SK-N-DZ (cell line): ENCODE data around the gene PKHD1.

Experiments
- DNase-seq: peaks from one replicate; pipeline ENCODE4 v3.0.0-alpha.2; 2015; ENCODE audit warnings: low spot score

Gene PKHD1

DNA sequence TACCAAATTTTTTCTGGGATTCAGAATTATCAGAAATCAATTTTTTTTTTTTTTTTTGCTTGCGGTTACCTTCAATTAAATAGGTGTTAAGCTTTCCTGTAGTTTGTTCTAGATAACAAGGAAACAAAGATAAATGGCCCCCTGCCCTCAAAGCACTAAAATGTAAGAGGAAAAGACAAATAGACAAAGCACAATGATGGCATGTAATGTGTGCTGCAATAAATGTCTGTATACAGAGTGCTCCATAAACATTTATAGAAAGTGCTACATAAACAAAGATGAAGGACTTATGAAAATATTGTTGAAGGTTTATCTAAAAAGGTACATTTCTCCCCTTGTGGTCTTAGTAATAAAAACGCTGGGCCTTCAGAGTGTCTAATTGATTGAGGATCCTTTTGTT is 384.6 kb downstream of the PKHD1 start:
- no peak for DNase-seq

DNA sequence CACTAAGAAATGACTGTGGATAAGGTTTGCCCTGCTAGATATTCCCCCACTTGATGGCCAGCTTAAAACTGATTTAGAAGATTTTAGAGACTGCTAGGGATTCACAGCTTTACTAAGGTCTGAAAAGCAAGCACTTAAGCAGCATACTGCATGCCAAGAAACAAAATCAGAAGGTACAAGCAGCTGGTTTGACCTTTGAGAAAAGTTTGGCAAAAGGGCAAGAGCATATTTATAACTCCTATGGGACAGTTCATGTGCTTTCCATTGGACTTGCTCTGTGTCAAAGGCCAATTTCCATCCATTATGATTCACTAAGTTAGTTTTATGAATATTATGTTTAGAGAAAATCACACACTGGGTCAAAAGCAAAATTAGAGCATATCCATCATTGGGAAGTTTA is 402.8 kb downstream of the PKHD1 start:
- DNase-seq = no peak

DNA sequence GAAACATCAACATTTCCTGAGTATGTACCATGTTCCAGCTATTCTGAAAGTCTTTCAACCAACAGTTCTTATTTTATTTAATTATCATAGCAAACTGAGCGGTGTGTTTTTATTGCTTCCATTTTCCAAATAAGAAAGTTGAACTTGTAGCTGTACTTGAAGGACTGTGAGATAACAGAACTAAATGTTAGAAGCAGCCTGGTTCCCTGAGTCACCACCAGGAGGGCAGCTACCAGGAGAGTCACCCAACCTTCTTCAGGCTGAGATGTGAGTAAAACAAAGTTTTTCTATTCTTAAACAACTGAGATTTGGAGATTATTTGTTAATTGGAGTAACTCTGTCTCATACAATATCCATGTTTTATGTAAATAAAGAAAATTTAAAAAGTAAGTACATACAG is 403.4 kb downstream of the PKHD1 start:
- DNase-seq = no peak

DNA sequence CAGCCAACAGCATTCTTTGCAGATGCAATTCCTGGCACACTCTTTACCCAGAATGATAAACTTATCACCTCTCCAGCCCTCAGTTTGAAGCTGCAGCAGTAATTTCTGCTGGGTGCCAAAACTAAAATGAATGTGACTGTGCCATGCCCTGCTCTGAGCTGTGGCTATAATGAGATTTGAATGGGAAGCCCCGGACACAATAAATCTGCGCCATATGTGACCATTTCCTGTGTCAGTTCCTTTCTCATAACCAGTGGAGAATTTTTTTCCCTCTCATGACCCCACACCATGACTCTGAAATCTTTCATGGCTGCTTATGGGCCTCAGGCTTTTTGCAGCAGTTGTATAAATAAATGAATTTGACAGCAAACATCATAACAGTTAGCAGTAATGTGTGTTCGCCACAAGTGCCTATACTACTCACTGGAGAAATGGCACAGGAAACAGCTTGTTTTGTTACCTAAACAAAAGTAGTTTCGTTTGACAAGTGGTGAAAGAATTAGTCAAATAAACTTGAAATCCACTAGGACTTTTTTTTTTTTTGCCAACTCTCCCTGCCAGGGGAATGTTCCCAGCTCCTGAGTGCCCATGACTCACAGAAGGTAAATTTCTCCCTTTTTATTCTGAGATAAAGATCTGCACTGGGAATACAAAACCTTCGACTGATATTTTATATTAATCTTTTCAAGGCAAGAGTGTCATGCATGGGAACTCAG is 408.4 kb downstream of the PKHD1 start:
- peak; percentile 17 for DNase-seq

DNA sequence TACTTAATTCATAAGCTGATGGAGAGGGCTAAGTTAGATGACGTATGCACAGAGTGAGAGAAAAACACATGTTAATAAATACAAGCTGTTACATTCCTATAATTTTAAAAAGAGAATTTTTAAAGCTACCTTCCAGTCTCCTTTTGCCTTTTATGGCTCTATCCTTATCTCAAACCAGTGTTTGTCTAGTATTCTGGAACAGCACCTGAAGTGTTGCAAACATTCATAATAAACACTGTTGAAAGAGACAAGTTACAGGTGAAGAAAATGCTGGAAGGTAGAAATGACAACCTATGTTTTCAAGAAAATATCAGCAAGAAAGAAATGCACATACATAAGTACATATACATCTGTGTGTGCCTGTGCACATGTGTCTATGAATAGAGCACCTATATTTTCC is 409.1 kb downstream of the PKHD1 start:
- no peak for DNase-seq

DNA sequence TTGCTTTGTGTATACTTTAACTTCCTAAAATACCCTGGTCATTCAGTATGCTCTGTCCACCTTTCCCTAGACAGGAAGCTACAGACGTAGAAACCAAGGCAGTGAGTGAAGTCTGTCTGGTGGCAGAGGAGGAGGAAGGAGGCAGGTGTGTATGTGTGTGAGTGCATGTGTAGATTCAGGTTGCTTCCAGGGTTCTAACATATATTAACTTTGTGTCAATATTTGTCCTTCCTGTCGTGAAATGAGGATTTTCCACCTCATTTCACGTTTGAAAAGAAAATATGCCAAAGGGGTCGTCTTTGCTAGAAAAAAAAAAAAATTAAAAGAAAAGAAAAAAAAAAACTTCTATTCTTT is 411.5 kb downstream of the PKHD1 start:
- DNase-seq = no peak

DNA sequence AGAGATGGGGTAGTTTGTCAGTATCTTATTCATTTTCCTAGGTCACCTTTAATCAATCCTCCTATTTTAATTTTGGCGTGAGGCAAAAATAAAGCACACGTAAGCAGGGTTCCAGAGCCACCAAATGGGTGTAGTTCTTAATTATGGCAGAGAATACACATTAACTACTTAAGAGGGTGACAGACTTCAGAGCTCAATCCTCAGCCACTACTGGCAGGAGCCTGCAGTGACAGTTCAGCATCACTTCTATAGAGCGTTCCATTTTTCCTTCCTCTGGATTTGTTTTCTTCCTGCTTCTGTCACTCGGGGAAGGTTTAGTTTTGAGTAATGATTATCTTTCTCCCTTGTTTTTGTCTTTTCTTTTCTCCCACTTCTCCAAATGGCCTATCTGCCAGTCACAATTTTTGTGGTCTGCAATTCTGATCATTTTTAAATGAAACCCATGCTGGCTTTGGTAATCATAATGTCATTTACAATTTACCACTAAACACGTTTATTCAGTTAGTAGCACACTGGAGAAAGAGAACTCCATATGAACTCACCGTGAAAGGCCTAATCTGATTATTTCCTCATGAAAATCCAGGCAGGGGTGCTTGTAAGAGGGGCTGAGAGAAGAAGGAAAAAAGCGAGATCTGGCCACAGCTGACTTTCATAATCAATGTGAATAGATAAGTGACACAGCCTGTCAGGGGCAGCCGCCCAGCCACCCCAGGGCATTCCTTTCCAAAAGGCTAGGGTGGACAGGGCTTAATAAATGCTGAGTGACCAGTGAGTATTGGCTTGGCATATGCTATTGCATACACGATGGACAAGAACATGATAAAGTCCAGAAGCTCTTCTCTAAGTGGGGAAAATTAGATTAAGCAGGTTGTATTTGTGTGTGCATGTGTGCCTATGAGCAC is 412.1 kb downstream of the PKHD1 start:
- peak; percentile 96 for DNase-seq

DNA sequence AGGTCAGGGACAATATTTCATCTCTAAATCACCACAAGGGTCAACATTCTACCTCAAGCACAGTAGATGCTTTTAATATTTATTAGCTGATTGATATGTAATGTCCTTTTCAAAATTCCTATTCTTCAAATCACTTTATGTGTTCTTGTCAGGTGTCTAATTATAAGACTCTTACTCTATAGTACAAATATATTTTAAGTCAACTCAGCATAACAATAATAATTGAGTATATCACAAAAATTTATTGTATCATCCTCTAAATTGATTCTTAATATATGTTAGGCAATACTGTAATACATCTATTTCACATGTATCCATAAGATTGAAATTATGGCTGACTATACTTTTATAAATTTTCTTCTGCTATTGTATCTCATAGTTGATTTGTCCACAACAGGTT is 423.9 kb downstream of the PKHD1 start:
- DNase-seq = no peak

DNA sequence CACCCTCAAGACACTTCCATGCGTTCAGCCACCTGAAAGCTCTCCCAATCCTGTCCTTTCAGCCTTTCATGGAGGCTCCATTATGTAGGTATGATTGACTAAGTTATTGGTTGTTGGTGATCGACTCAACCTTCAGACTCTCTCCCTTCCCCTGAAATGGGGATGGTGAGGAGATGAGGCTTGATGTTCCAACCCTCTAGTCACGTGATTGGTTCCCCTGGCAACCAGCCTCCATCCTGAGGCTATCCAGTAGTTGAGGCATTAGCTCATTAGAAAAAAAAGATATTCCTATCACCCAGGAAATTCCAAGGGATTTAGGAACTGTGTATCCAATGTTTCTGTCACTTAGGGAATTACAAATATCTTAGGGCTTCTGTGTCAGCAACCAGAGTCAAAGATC is 426.6 kb downstream of the PKHD1 start:
- no peak for DNase-seq

DNA sequence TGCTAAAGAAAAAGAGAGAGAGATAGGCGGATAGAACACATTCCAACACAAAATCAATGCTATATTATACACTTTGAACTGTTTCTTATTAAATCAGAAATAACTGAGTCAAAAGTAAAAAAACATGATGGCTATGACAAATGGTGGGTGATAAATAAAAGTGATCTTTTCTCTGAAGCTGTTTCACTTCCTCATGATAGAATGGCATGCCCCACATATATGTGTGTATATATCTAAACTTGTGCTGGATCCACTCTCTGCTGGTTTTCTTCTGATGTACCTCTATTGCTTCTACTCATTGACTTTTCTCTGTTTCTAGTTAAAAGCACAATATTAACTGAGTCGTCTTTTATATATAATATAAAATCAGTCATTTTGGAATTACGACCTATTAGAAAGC is 429.9 kb downstream of the PKHD1 start:
- DNase-seq = no peak

DNA sequence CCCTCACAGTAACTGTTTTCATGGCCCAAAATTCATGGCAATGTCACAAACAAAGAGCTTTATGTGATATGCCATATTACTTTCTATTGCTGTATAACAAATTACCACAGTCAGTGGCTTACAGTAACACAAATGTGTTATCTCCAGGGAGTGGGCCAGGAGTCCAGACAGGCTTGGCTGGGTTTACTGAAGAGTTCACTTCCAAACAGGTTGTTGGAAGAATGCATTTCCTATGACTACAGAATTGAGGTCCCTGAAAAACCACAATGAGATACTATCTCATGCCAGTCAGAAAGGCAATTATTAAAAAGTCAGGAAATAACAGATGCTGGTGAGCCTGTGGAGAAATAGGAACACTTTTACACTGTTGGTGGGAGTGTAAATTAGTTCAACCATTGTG is 431.9 kb downstream of the PKHD1 start:
- no peak for DNase-seq

DNA sequence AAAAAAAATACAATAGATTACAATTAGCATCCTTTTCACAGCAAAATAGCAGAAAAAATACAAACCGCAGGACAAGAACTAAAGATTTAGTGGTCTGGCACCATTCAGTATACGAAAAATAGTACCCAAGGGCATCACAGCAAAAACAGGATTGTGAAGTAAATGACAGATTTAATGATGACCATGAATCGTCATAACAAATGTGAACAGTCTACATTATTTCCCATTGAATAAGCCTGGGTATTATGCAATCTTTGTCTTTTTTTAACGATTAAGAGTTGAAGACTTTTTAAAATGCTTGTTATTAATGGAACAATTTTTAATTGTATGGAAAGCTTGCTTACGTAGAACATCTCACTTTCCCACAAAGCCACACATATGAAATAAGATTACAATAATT is 432.8 kb downstream of the PKHD1 start:
- DNase-seq = no peak

DNA sequence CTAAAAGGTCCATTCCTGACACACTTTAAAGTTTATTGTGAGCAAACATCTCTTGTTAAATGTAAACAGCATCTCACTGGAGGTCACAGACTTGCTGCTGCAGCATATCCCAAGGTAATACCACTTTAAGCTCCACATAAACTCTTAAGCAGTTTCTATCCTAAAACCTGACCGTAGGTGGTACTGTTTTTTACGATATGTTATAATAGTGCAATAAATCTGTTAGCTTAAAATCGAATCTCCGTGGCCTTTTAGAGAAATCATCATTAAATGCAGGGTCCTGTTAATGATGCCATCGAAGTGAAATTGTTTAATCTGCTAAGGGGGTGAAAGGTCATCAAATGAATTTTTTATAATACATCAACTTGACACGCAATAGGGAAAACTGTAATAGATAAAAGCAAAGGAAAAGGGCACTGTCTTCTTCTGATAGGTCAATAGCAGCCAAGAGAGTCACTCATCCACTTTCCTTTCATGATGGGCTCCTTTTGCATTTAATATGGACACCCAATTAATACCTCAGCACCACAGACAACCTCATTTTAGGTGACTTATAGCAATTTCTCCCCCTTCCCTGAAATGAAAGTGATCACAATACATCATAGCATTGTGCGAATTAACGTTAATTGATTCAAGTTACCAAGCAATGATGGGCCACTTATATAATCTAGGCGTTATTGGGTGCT is 436.1 kb downstream of the PKHD1 start:
- no peak for DNase-seq

DNA sequence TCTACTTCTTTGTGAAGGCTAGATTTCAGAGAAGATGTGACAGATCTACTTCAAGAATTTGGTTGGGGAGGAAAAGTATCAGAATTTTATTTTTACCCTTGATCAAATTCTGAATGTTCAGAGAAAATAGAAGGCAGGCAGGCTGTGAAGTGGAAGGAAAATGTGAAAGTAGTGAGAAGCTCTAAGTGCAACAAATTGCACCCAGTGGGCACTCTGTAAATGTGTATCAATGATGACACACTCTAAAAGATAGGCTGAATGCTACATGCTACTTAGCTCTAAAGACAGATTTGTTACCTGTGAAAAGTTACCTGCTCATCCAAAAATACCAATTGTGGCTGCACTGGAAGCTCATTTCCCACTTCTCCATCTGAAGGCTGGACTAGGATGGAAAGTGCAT is 438.6 kb downstream of the PKHD1 start:
- no peak for DNase-seq

DNA sequence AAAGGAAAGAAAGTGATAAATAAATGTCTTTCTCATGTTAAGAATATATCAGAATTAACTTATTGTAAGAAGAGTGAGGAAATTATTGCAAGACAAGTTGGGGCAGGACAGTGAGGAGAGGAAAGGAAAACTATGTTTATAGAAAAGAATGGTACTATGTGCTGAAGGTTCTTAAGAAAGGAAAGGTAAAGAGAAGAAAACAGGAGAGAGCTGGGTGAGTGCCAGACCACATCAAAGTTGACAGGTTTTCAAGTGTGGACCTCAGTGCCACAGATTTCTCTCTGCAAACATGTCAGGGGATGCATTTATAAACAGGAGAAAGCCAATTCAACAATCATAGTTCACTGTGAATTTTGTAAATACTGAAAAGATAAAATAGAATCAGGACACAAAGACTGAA is 439.2 kb downstream of the PKHD1 start:
- no peak for DNase-seq

DNA sequence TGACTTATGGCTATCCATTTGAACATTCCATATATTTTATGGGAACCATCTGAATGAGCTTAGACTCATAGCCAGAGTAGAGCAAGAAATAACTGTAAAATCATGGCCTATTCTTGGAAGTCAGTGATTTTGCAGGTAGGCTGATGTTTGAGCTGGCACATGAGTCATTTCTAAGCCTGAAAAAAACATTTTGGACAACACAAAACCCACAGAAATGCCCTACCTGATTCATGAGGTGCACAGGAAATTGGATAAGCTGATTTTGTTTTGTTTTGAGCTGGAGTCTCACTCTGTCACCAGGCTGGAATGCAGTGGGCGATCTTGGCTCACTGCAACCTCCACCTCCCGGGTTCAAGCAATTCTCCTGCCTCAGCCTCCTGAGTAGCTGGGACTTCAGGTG is 443.0 kb downstream of the PKHD1 start:
- no peak for DNase-seq

DNA sequence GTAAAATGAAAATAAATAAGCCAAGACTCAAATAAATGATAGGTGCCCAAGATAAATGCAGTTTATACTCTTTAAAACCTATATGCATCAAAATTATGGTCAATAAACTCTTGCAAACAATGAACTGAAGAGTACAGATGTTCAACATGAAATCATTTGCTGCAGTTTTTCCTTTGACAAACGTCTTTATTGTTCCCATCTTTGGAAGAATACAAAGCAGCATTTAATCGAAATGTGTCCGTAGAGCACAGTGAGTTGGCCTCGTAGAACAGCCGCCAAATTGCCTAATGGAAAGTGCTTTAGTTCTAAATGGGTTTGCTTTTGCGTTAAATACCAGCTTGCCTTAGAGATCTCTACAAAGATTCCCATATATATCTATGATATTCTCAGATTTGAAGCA is 447.4 kb downstream of the PKHD1 start:
- DNase-seq = no peak

DNA sequence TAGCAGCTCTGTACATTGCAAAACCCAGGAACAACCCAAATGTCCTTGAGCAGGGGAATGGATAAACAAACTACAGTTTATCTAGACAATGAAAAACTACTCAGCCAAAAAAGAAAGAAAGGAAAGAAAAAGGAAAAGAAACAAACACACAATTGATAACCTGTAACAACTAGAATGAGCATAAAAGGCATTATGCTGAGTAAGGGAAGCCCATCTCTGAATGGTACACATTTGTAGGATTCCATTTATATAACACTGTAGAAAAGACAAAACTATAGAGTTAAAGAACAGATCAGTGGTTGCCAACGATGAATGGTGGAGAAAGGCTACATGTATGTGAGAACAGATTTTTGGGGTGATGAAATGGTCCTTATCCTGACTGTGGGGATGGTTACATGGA is 454.0 kb downstream of the PKHD1 start:
- no peak for DNase-seq

DNA sequence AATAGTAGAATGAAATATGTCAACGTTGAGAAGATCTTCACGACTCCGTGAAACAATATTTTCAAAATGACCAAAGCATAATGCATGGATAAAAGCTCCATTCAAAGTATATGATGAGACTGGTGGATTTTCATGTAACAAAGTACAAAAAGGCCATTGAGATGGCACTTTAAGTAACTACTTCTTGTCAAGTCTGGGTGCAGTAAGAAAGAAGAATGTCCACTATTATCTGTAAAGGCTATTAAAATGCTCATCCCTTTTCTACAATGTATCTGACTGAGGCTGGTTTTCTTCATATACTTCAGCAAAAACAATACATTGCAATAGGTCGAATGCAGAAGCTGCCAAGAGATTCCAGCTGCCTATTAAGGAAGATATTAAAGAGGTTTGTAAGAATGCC is 457.4 kb downstream of the PKHD1 start:
- DNase-seq = no peak

DNA sequence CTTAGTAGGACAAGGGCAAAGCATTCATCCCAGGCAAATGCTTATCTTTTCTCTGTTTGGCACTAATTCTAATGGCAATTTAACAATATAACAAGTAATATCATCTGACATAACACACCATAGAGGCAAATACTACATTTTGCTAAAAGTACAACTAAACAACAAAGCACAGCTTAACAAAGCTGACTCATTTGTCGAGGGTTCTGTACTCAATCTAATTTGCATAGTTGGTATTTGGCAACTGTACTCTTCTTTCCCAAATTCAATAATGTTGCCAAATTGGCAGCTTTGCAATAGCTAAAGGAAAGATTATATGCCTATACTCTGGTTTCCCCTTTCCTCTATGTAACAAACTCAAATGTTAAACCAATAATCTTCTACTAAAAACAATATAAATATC is 461.0 kb downstream of the PKHD1 start:
- DNase-seq = no peak

DNA sequence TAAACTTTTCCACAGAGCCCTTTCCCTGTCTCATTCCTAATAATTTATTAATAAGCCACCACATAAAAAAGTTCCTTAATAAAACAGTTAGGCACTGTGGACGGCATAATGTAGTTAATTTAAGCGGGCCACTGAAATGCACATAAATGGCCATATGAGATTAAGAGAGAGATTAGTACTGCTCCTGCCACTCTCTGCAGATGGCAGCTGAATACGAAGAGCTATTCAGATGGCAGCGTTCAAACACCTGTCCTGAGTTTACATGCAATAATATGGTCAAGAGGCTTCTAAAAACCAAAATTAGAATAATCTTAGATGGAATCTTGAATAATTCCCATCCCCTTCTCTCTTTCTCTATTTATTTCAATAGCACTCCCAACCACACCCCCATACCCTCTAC is 461.8 kb downstream of the PKHD1 start:
- no peak for DNase-seq

DNA sequence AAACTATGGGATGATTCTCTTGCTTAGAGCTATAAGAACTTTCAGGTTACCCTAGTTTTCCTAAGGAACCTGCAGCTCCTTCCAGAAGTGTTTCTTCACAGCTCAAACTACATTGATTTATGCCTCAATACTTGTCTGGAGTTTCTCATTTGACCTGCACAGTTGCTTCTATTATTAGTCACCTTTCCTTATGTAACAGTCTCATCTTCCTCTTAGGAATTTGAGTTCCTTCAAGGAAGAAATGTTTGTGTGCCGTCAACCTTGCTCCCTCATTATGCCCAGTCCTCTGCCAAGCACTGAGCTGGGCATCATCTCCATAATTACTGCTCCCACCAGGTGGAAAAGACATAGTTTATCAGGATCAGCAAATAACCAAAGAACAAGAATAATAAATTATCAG is 466.4 kb downstream of the PKHD1 start:
- no peak for DNase-seq
